HG03039 (cell line): Measurements from ENCODE around the gene TGFB1I1.
"Not testable (repeated sequence)": the region's sequence is repeated elsewhere in the genome, so short reads cannot be mapped to it uniquely, and the experiment has no call there.

Experiments
- ATAC-seq: cut with Tn5 transposase; IDR thresholded peaks from one replicate; pipeline ENCODE4 v1.9.1; 2021; ENCODE audit warnings: mild to moderate bottlenecking, moderate library complexity; ENCODE audit not compliant: unreplicated experiment

TGFB1I1 gene

GRCh38 chr16:31508706-31509195 is 36.8 kb downstream of the TGFB1I1 start:
- ATAC-seq = no peak

GRCh38 chr16:31513126-31513525 is 41.2 kb downstream of the TGFB1I1 start:
- ATAC-seq = no peak

GRCh38 chr16:31513884-31514283 is 41.9 kb downstream of the TGFB1I1 start:
- no peak for ATAC-seq

DNA sequence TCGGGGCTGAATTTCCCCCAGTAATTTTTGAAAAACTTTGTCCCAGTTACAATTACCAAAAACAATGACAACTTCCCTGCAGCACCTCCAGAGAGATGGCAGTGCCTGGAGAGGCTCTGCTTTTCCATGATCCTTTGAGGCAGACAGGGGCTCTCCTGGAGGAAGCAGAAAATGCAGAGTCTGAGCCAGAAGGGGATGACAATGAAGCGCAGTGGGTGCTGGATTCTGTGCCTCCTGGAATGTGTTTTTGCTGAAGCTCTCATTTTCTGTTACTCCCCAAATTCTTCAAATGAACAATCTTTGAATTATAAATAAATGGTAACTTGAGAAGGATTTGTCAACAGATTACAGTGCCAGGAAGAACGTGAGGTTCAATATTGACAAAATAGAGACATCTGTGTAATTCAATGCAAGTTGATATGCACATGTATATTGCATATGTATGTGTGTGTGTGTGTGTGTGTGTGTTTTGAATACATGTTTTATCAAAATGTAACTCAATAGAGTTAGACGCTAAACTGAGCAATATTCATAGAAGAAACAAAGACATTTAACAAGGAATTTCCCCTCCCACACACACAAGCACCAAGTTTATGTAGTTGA is 45.9 kb downstream of the TGFB1I1 start:
- no peak for ATAC-seq

- ATAC-seq = no peak
These were observed 47.9 kb downstream of the TGFB1I1 start for GRCh38 chr16:31519759-31520431.

DNA sequence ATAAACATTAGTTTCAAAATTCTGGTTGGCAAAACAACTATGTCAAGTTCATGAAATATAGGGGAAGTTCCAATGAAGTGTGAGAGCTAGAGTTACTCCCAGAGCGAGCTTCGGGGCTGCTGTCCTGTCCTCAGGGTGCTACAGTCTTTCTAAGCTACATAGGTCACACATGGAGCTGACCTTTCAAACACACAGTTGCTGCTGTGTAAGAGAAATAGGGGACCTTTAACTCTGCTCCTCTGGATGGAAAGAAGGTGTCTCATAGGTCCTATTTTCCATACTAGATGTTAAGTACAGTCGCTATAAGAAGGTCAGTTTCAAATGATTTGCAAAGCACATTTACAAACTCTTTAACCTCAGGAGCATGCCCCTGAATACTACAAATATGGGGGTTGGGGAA is 49.4 kb downstream of the TGFB1I1 start:
- no peak for ATAC-seq

DNA sequence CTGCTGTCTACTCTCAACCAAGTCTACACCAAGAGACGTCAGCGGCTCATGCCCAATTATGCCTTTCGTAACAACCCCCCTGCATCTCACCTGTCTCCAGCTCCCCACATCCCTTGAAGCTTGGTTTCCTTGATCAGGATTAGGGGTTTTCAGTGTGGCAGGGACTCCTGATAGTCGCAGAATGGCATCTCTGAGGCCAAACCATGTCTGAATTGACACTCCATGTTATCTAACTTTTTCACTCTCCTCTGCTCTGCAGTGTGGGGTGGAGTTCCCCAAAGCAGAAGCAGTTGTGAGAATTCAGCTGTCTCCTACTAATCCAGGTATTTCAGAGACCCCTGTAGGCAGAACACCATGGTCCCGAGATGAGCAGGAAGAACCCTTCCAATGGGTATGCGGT is 50.1 kb downstream of the TGFB1I1 start:
- ATAC-seq = no peak

DNA sequence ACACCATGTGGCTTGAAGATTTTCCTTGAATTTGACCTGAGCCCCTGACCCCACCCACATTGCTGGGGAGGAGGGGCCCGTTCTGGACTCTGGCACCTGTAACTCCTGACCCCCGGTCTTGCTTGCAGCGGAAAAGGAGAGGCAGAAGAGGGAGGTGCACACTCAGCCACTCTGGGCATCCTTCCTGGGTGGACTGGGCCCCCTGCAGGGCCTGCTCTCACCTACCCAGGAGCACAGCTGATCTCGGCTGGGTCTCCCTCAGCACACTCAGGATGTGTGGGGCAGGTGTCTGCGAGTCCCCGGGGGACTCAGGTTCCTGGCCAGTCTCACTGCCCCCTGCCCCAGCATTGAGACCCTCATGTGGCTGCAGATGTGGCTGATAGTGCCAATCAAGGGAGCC is 51.8 kb downstream of the TGFB1I1 start:
- ATAC-seq = not testable (repeated sequence)

- ATAC-seq = no peak
These were observed 53.2 kb downstream of the TGFB1I1 start for GRCh38 chr16:31525113-31525512.
